Heart right ventricle (tissue), 16 donors: ENCODE measurements around the gene C12orf43. TPM values are rescaled to one million over a fixed set of nuclear protein-coding genes. Genes with fewer than 3 reads are reported as not detected.
A peak's percentile ranks its signal among the peaks of the same experiment; 100 is the strongest.

Experiments used
- ATAC-seq, 8 donors: fragments of 200-7000 bp; cut with Tn5 transposase; one replicate each; pipeline ENCODE4 v1.9.1; 2020; ENCODE audit warnings: mild to moderate bottlenecking in 8 of 8, moderate library complexity in 8 of 8, moderate number of reproducible peaks in 1 of 8
- DNase-seq, 2 donors: peaks; one replicate each; pipeline ENCODE4 v3.0.0-alpha.2; 2020
- H3K27ac ChIP-seq, 10 donors: fragments of 200-600 bp; sonication (generic) in 2 of 10; one replicate each; pipeline versions ENCODE4 v1.5.0 to v1.8.0; 2020 to 2022; ENCODE audit warnings: mild to moderate bottlenecking in 3 of 10
- H3K27me3 ChIP-seq, 7 donors: fragments of 200-600 bp; one replicate each; pipeline ENCODE4 v1.8.0; 2021 to 2022; ENCODE audit warnings: mild to moderate bottlenecking in 2 of 7
- H3K36me3 ChIP-seq, 9 donors: fragments of 200-600 bp; sonication (generic) in 1 of 9; one replicate each; pipeline versions ENCODE4 v1.5.0 to v1.8.0; 2020 to 2022; ENCODE audit warnings: mild to moderate bottlenecking in 2 of 9
- H3K4me1 ChIP-seq, 9 donors: fragments of 200-600 bp; sonication (generic) in 1 of 9; one replicate each; pipeline versions ENCODE4 v1.5.0 to v1.8.0; 2020 to 2022; ENCODE audit warnings: mild to moderate bottlenecking in 4 of 9
- H3K4me3 ChIP-seq, 10 donors: fragments of 200-600 bp; sonication (generic) in 2 of 10; one replicate each; pipeline versions ENCODE4 v1.5.0 to v1.8.0; 2020 to 2022; ENCODE audit warnings: mild to moderate bottlenecking in 7 of 10, moderate library complexity in 2 of 10
- H3K9me3 ChIP-seq, 11 donors: fragments of 200-600 bp in 10 of 11; sonication (generic) in 2 of 11; one replicate each; pipeline versions ENCODE4 v1.5.0 to v1.8.0; 2013 to 2022; ENCODE audit warnings: mild to moderate bottlenecking in 2 of 11, control low read depth in 1 of 11, moderate library complexity in 1 of 11
- CTCF ChIP-seq, 9 donors: fragments of 200-600 bp; sonication (generic) in 2 of 9; IDR thresholded peaks; one replicate each; pipeline versions ENCODE4 v1.5.0 to v1.8.0; 2021 to 2022; ENCODE audit warnings: antibody characterized with exemption in 9 of 9, mild to moderate bottlenecking in 5 of 9, moderate library complexity in 1 of 9
- WGBS, 2 donors: extraction: QIAGEN DNeasy Blood & Tissue Kit; methylation state at CpG; one replicate each; pipeline ENCODE4 v1.1.7; 2013; ENCODE audit warnings: inconsistent platforms in 1 of 2; 5-methylcytosine and 5-hydroxymethylcytosine counted together
- intact Hi-C, 10 donors: fragments of 100-400 bp; cut with DNase I; formaldehyde crosslinking; loops; one replicate each; pipeline versions ENCODE4 v1.11.1 to v1.14.2; 2022
- polyA plus RNA-seq, 2 donors: library from polyadenylated mRNA; stranded (reverse); fragments of 200-250 nt; gene quantifications; one replicate each; pipeline ENCODE4 v1.2.3, GENCODE V29; 2013
- total RNA-seq, 10 donors: library from RNA; stranded (reverse); fragmentation: NEBNext Ultra II Directional in 3 of 10; extraction: Animal tissue kit (Norgen Biotek cat#: 25700) in 3 of 10; gene quantifications; one replicate each; pipeline versions ENCODE4 v1.2.1 to v1.2.4, GENCODE V29; 2021 to 2023
- donor health status: Arrhythmogenic right ventricular cardiomyopathy.
- donor health status: ischemic (EF 13 %, LVEDD 7.1; RV severe dilation, severe dysfunction).
- donor health status: healthy with polysubstance abuse.
- donor health status: DM: no; HTN: yes; CAD: no.
- donor health status: DM: no; HTN: no; CAD: no.
- donor health status: ischemic (EF 25% LVEDD 6.9; RV normal size, moderate dysfunction).
- donor health status: ischemic (EF 25% LVEDD 5.7; RV mildly dilated, moderate dysfunction).
- donor health status: healthy.
- donor health status: DM: yes; HTN: yes; CAD: no.
- donor health status: Ischemic cardiomyopathy.
- donor health status: ischemic (EF 35%, LVEDD 5.7; RV mildly dilated, moderate dysfunction).
- donor health status: nonischemic (EF 11% LVEDD 7.7; RV severe dilation, severe dysfunction).
- donor health status: DM: yes; HTN: yes; CAD: no.
- donor health status: PGD.
- donor health status: ischemic (EF 29% LVEDD 5.4; RV normal size, mild dysfunction).
- donor health status: nonischemic (EF 23%, LVEDD 6.1; RV moderate dilation, normal function).

The C12orf43 gene
- total and polyA plus RNA-seq, 12 donors, result 5.7 to 11.4 (median 8.5) TPM

- WGBS, 2 donors, result 87% methylated on average over 6 of the region's 6 CpGs
- Histone ChIP-seq H3K9me3 (no peaks in the 10 kb centered on the region), H3K27ac (no peak overlapping the region), H3K4me1 (peaks cover 0 to 13% (median 7%) of the 10 kb centered on the region in 9 donors), H3K36me3 (peaks cover 4 to 61% (median 19%) of the 10 kb centered on the region in 9 donors), H3K4me3 (no peak overlapping the region), H3K27me3 (no peaks in the 10 kb centered on the region)
- no peak for TF ChIP-seq CTCF (IDR thresholded peaks at IDR 0.05)
- ATAC-seq (no peak), DNase-seq (no peak)
- intact Hi-C loops, result no loop called here
Measured at GRCh38 chr12:121011820-121012219, 4.5 kb downstream of the C12orf43 start.

- no peak for DNase-seq
- 94% methylated on average over 8 of the region's 8 CpGs for WGBS, 2 donors
- intact Hi-C loops, result no loop called here
- Histone ChIP-seq H3K36me3 (peaks cover 4 to 71% (median 19%) of the 10 kb centered on the region in 9 donors), H3K4me3 (no peak overlapping the region), H3K27ac (no peak overlapping the region), H3K27me3 (no peaks in the 10 kb centered on the region), H3K9me3 (no peaks in the 10 kb centered on the region), H3K4me1 (peaks cover 0 to 12% (median 7%) of the 10 kb centered on the region in 9 donors)
- ATAC-seq, result no peak
- TF ChIP-seq CTCF (IDR thresholded peaks at IDR 0.05), result no peak
Measured at GRCh38 chr12:121010860-121011259, 5.4 kb downstream of the C12orf43 start.

- H3K36me3 ChIP-seq, result peaks cover 4 to 81% (median 20%) of the 10 kb centered on the region in 9 donors
- no peak overlapping the region for H3K27ac ChIP-seq
- H3K4me3 ChIP-seq, result no peak overlapping the region
- WGBS, 2 donors, result 58 to 66% methylated on average over 10 of the region's 10 CpGs
- no peak for DNase-seq
- peaks cover 0 to 1% (median 0%) of the 10 kb centered on the region in 9 donors for H3K4me1 ChIP-seq
- no peaks in the 10 kb centered on the region for H3K27me3 ChIP-seq
- peak in 2 of 8 donors; percentile 65 to 70 for ATAC-seq
- intact Hi-C loops, result no loop called here
- no peaks in the 10 kb centered on the region for H3K9me3 ChIP-seq
- peak in 6 of 9 donors; percentile 18 to 37 (median 28) for TF ChIP-seq CTCF (IDR thresholded peaks at IDR 0.05)
Measured at GRCh38 chr12:121009741-121010140, 6.5 kb downstream of the C12orf43 start.

GRCh38 chr12:121008347-121009098 is 7.8 kb downstream of the C12orf43 start:
- no peaks in the 10 kb centered on the region for H3K4me1 ChIP-seq
- ATAC-seq, result no peak
- H3K27me3 ChIP-seq, result no peaks in the 10 kb centered on the region
- H3K9me3 ChIP-seq, result no peaks in the 10 kb centered on the region
- H3K36me3 ChIP-seq, result peaks cover 4 to 93% (median 29%) of the 10 kb centered on the region in 9 donors
- DNase-seq, result no peak
- H3K4me3 ChIP-seq, result no peak overlapping the region
- H3K27ac ChIP-seq, result no peak overlapping the region
- intact Hi-C loops, result no loop called here
- TF ChIP-seq CTCF (IDR thresholded peaks at IDR 0.05), result no peak
- 96 to 98% methylated on average over 8 of the region's 8 CpGs for WGBS, 2 donors
